ENCODE measurements around the gene C3orf85. TPM values are rescaled to one million over a fixed set of nuclear protein-coding genes. Genes with fewer than 3 reads are reported as not detected.
A peak's percentile ranks its signal among the peaks of the same experiment; 100 is the strongest.

Gene C3orf85
- total and polyA plus RNA-seq, 10 of the 15 experiments (the other 5 are each of a cell fraction or from before 2014, with no cell fraction given), result not detected

- ChIA-PET RAD21 (ENCODE audit: unreplicated experiment) (no interaction called here), POLR2A (no interaction called here), SMC1A (ENCODE audit: uncharacterized antibody, unreplicated experiment) (interaction anchor here (1.0 kb wide), 1 partner anchor 65 kb away, joined by 3 read pairs; no protein-coding TSS in a partner anchor), CTCF (interaction anchor here (1.0 kb wide), 1 partner anchor 66 kb away, joined by 4 read pairs; no protein-coding TSS in a partner anchor)
- no peak overlapping the region for H3K4me2 ChIP-seq (ENCODE audit: control insufficient read depth, insufficient read depth)
- H4K20me1 ChIP-seq (ENCODE audit: control insufficient read depth, insufficient read depth), result no peaks in the 10 kb centered on the region
- peak; percentile 52; the same call in 2 of the 3 replicates for ATAC-seq
- no peaks in the 10 kb centered on the region for H3K4me1 ChIP-seq (ENCODE audit: control insufficient read depth, insufficient read depth, low read length)
- WGBS (ENCODE audit: insufficient coverage, insufficient replicate concordance, low lambda C conversion rate, missing lambda C conversion rate), result 0% methylated on average over 1 of the region's 1 CpG
- TF ChIP-seq SREBF1 (IDR thresholded peaks at IDR 0.05; ENCODE audit: low read length) (no peak), BACH1 (IDR thresholded peaks at IDR 0.05; ENCODE audit: borderline replicate concordance) (no peak), PML (IDR thresholded peaks at IDR 0.05; ENCODE audit: low read length) (no peak), SMAD5 (IDR thresholded peaks at IDR 0.05; ENCODE audit: low read depth) (no peak), PAX5 (IDR thresholded peaks at IDR 0.05; ENCODE audit: borderline replicate concordance, low read depth, low read length) (no peak), MTA3 (IDR thresholded peaks at IDR 0.05; ENCODE audit: borderline replicate concordance, low read length) (no peak), MAX (IDR thresholded peaks at IDR 0.05; ENCODE audit: low read depth, low read length) (no peak), NR2C2 (IDR thresholded peaks at IDR 0.05; ENCODE audit: borderline replicate concordance, control insufficient read depth, insufficient read length, low read depth) (no peak), SKIL (IDR thresholded peaks at IDR 0.05; ENCODE audit: low read depth, poor library complexity, severe bottlenecking) (no peak), IKZF1 (conservative IDR thresholded peaks at IDR 0.05) (no peak), SIN3A (IDR thresholded peaks at IDR 0.05; ENCODE audit: low read depth, low read length) (no peak), IRF5 (IDR thresholded peaks at IDR 0.05; ENCODE audit: borderline replicate concordance) (no peak)
- H3K4me3 ChIP-seq, result no peak overlapping the region
- H3K9me3 ChIP-seq (replicated peaks; ENCODE audit: control insufficient read depth, insufficient read depth, low read length), result no peaks in the 10 kb centered on the region
- H3K9ac ChIP-seq (ENCODE audit: control insufficient read depth, insufficient read depth, low read length), result no peak overlapping the region
- intact Hi-C loops (cut with micrococcal nuclease; ENCODE audit: unreplicated experiment) (no loop called here), in situ Hi-C loops (cut with MboI) (loop anchor here (25.0 kb wide), 1 partner anchor 427 kb away; no protein-coding TSS in a partner anchor)
- H3K36me3 ChIP-seq (ENCODE audit: control insufficient read depth in 2 of 2, insufficient read depth in 2 of 2, low read length in 1 of 2), result no peaks in the 10 kb centered on the region
- FAIRE-seq, result no peak
- H3K79me2 ChIP-seq (ENCODE audit: control insufficient read depth, insufficient read depth, low read length), result no peaks in the 10 kb centered on the region
- DNase-seq (ENCODE audit: low read depth, low spot score), result no peak
- no peak overlapping the region for H3K27ac ChIP-seq (ENCODE audit: control insufficient read depth, insufficient read depth)
- no TSS peak for BruUV-seq (replicated peaks)
- no peak overlapping the region for H2AFZ ChIP-seq (ENCODE audit: control insufficient read depth, low read depth, low read length)
- H3K27me3 ChIP-seq (replicated peaks in 1 of 2; ENCODE audit: control insufficient read depth in 2 of 2, insufficient read depth in 2 of 2, low read length in 1 of 2), result no peaks in the 10 kb centered on the region
Measured at GRCh38 chr3:109089265-109089664, 47.3 kb upstream of the C3orf85 start.
